Measurements from ENCODE around the gene COG2. TPM values are rescaled to one million over a fixed set of nuclear protein-coding genes. Genes with fewer than 3 reads are reported as not detected.
"Not testable (repeated sequence)": the region's sequence is repeated elsewhere in the genome, so short reads cannot be mapped to it uniquely, and the experiment has no call there.

Gene COG2
- total RNA-seq, 6 experiments from 2014 or later, result 9.0 to 18.7 (median 13.0) TPM

GRCh38 chr1:230717251-230717650, 75.0 kb downstream of the COG2 start:
- no peak for TF ChIP-seq POLR2A (IDR thresholded peaks at IDR 0.05)
- no peak for TF ChIP-seq CTCF (IDR thresholded peaks at IDR 0.05)
- WGBS (ENCODE audit: insufficient coverage, low coverage, low lambda C conversion rate, missing lambda C conversion rate), result 50% methylated on average over 1 of the region's 1 CpG

DNA sequence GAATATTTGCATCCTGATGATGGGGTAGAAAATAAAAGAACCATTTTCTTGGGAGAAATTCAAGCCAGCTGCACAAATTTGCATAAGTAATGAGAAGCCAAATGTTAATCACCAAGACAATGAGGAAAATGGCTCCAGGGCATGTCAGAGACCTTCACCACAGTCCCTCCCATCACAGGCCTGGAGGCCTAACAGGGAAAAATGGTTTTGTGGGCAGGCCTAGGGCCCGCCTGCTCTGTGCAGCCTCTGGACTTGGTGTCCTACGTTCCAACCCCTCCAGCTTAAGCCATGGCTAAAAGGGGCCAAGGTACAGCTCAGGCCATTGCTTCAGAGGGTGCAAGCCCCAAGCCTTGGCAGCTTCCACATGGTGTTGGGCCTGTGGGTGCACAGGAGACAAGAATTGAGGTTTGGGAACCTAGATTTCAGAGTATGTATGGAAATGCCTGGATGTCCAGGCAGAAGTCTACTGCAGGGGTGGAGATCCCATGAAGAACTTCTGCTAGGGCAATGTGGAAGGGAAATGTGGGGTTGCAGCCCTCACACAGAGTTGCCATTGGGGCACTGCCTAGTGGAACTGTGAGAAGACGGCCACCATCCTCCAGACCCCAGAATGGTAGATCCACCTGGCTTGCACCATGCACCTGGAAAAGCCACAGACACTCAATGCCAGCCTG, 79.7 kb downstream of the COG2 start:
- intact Hi-C loops (cut with DNase I), result not testable (repeated sequence)
- no CpG with 5 or more reads among the region's 3 CpGs for WGBS (ENCODE audit: insufficient coverage, low coverage, low lambda C conversion rate, missing lambda C conversion rate)

More at GRCh38 chr1:230717251-230717650, 75.0 kb downstream of the COG2 start:
- Histone ChIP-seq H3K27ac (peak overlapping the region in 1 of 3 donors; percentile 13), H3K36me3 (peaks cover 0 to 4% (median 0%) of the 10 kb centered on the region in 4 donors), H3K4me3 (no peak overlapping the region), H3K27me3 (no peaks in the 10 kb centered on the region), H3K4me1 (peaks cover 0 to 24% (median 5%) of the 10 kb centered on the region in 4 donors), H3K9me3 (no peaks in the 10 kb centered on the region)
- ATAC-seq (no peak), DNase-seq (no peak)
- intact Hi-C loops (cut with DNase I), result loop anchor here in 1 of 2 donors (10.0 kb wide), 1 partner anchor 58 kb away; no protein-coding TSS in a partner anchor

GRCh38 chr1:230725256-230726012, 83.2 kb downstream of the COG2 start:
- H3K4me1 ChIP-seq, result peaks cover 0 to 52% (median 24%) of the 10 kb centered on the region in 4 donors
- 21% methylated on average over 6 of the region's 6 CpGs for WGBS (ENCODE audit: insufficient coverage, low coverage, low lambda C conversion rate, missing lambda C conversion rate)
- TF ChIP-seq CTCF (IDR thresholded peaks at IDR 0.05), result no peak
- TF ChIP-seq POLR2A (IDR thresholded peaks at IDR 0.05), result no peak
- no peaks in the 10 kb centered on the region for H3K27me3 ChIP-seq
- no peaks in the 10 kb centered on the region for H3K36me3 ChIP-seq
- ATAC-seq (peak; percentile 66 to 80 (median 68)), DNase-seq (peak in 2 of 3 donors; percentile 73 to 83)
- no peak overlapping the region for H3K4me3 ChIP-seq
- intact Hi-C loops (cut with DNase I), result no loop called here
- H3K27ac ChIP-seq, result peak overlapping the region; percentile 53 to 92 (median 83)
- no peaks in the 10 kb centered on the region for H3K9me3 ChIP-seq

More for the DNA sequence above, 79.7 kb downstream of the COG2 start:
- not testable (repeated sequence) for H3K4me3 ChIP-seq, DNase-seq, H3K27me3 ChIP-seq, H3K27ac ChIP-seq, H3K9me3 ChIP-seq, ATAC-seq, H3K36me3 ChIP-seq
- H3K4me1 ChIP-seq, result peaks cover 0 to 28% (median 8%) of the 10 kb centered on the region in 4 donors

DNA sequence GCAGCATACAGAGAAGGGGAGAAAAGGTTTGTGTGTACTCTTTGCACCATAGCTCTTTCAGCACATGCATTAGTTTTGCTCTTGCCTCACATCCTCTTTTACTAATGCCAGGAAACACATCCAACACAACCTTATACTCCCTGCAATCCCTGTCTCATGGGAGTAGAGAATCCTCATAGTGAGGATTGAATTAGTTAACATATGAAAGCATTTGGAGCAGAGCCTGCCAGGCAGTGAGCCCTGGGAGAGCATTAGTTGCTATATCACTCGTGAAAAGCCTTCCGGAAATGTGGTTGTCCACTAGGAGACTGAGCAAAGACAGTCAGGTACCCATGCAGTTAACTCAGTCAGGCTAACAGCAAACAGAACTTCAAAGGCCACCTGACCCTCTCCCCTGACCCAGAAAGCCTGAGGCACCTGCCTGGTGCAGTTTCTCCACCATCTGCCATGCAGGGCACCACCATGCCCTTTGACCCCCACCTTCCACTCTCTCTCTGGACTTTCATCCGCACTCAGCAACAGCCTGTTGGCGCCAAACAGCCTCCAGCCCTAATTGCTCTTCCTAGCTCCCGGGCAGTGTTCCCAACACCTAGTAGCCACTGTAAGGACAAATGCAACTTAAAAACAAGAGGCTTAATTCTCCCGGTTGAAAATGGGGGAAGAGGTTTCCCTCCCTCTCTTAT, 86.6 kb downstream of the COG2 start:
- Histone ChIP-seq H3K27ac (peak overlapping the region; percentile 62 to 92 (median 84)), H3K9me3 (no peaks in the 10 kb centered on the region), H3K4me3 (no peak overlapping the region), H3K36me3 (no peaks in the 10 kb centered on the region), H3K27me3 (no peaks in the 10 kb centered on the region), H3K4me1 (peaks cover 0 to 62% (median 26%) of the 10 kb centered on the region in 4 donors)
- intact Hi-C loops (cut with DNase I), result no loop called here
- ATAC-seq (peak; percentile 67 to 91 (median 83)), DNase-seq (peak; percentile 83 to 97 (median 94))
- no peak for TF ChIP-seq POLR2A (IDR thresholded peaks at IDR 0.05)
- no peak for TF ChIP-seq CTCF (IDR thresholded peaks at IDR 0.05)
- WGBS (ENCODE audit: insufficient coverage, low coverage, low lambda C conversion rate, missing lambda C conversion rate), result 13% methylated on average over 3 of the region's 6 CpGs

Data from right lobe of liver (tissue), 6 donors.